ENCODE results near the gene CEP20.
"Not testable (repeated sequence)": the region's sequence is repeated elsewhere in the genome, so short reads cannot be mapped to it uniquely, and the experiment has no call there.

CEP20 gene

DNA sequence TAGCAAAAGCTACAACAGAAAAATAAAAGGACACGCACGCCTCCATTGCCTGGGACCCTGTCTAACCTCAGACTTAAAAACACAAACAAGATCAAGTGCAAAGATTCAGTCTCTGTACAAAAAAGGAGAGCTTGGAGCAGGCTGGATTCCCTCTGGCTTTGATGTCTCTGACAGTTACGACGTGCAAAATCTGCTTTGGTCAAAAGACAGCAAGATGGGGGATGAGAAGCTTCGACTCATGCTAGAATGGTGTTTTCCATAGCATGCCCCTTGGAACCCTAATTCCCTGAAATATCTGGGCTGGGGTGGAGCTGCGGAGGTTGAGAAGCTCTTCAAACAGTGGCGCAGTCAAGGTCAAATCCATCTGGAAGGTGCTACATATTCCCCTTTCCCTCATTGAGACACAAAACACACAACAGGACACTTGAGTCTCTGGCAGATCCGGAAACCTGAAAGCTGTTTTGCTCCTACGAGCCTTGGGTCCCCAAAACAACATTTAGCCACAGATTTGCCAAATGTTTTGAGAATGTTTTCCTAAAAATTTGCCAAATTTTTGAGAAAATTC lies 40.7 kb downstream of the CEP20 start:
- no peaks in the 10 kb centered on the region for H3K9me3 Mint-ChIP-seq
- H3K36me3 Mint-ChIP-seq (ENCODE audit: insufficient read depth), result peaks cover 3% of the 10 kb centered on the region
- DNase-seq (no peak), ATAC-seq (replicated peaks) (no peak)
- no peak overlapping the region for H3K4me3 Mint-ChIP-seq
- H3K27ac Mint-ChIP-seq, result no peak overlapping the region
- peaks cover 0 to 9% of the 10 kb centered on the region in 2 donors for H3K27me3 Mint-ChIP-seq
- no peaks in the 10 kb centered on the region for H3K4me1 Mint-ChIP-seq (ENCODE audit: low read depth in 2 of 2)

- H3K9me3 Mint-ChIP-seq, result no peaks in the 10 kb centered on the region
- no peak overlapping the region for H3K4me3 Mint-ChIP-seq
- peaks cover 3% of the 10 kb centered on the region for H3K36me3 Mint-ChIP-seq (ENCODE audit: insufficient read depth)
- peaks cover 0 to 9% of the 10 kb centered on the region in 2 donors for H3K27me3 Mint-ChIP-seq
- DNase-seq, result no peak
- ATAC-seq (replicated peaks), result no peak
- H3K4me1 Mint-ChIP-seq (ENCODE audit: low read depth in 2 of 2), result no peaks in the 10 kb centered on the region
- no peak overlapping the region for H3K27ac Mint-ChIP-seq
Measured at GRCh38 chr16:15846510-15846909, 41.9 kb downstream of the CEP20 start.

DNA sequence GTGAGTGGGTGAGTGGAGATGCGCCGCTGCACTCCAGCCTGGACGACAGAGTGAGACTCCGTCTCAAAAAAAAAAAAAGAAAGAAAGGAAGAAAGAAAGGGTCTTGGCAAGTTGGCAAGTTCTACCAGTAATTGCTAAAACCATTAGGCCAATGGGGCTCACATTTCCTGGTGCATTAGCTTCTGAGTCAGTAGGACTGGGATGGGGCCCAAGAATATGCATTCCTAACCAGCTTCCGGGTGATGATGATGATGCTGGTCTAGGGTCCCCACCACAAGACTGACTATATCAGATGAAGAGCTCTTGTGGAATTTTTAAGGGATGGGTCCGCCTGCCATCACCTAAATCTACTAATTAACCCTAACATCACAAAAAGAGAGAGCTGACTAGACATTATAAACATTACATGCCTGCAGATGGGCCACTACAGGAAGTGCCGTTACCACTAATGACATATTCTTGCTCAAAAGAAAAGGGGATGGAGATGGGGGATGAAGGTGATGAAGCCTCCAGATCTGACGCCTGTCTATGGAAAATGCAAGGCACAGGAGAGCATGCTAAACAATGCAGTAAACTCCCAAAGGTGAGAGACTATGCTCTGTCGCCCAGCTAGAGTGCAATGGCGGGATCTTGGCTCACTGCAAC lies 44.6 kb downstream of the CEP20 start:
- Mint-ChIP-seq H3K9me3 (no peaks in the 10 kb centered on the region), H3K4me1 (ENCODE audit: low read depth in 2 of 2) (no peaks in the 10 kb centered on the region), H3K36me3 (ENCODE audit: insufficient read depth) (peaks cover 3% of the 10 kb centered on the region), H3K27ac (no peak overlapping the region), H3K27me3 (peaks cover 0 to 13% of the 10 kb centered on the region in 2 donors), H3K4me3 (no peak overlapping the region)
- DNase-seq (no peak), ATAC-seq (replicated peaks) (no peak)

DNA sequence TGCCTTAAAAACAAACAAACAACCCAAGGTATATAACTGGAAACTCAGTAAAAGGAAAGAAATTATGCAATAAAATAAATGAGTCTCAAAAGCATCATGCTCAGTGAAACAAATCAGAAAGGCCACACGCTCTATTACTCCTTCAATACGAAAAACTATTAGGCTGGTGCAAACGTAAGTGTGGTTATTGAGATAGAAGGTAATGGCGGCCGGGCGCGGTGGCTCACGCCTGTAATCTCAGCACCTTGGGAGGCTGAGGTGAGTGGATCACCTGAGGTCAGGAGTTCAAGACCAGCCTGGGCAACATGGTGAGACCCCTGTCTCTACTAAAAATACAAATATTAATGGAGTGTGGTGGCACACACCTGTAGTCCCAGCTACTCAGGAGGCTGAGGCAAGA lies 49.2 kb downstream of the CEP20 start:
- H3K27me3 Mint-ChIP-seq, result peaks cover 0 to 18% of the 10 kb centered on the region in 2 donors
- not testable (repeated sequence) for ATAC-seq (replicated peaks); H3K4me1 Mint-ChIP-seq (ENCODE audit: low read depth in 2 of 2); H3K9me3 Mint-ChIP-seq; H3K4me3 Mint-ChIP-seq; DNase-seq; H3K36me3 Mint-ChIP-seq (ENCODE audit: insufficient read depth); H3K27ac Mint-ChIP-seq

GRCh38 chr16:15837761-15838160 lies 50.6 kb downstream of the CEP20 start:
- Mint-ChIP-seq H3K4me1 (ENCODE audit: low read depth in 2 of 2) (no peaks in the 10 kb centered on the region), H3K27ac (no peak overlapping the region), H3K27me3 (peaks cover 4 to 18% of the 10 kb centered on the region in 2 donors), H3K9me3 (no peaks in the 10 kb centered on the region), H3K36me3 (ENCODE audit: insufficient read depth) (no peaks in the 10 kb centered on the region), H3K4me3 (no peak overlapping the region)
- DNase-seq (no peak), ATAC-seq (replicated peaks) (no peak)

GRCh38 chr16:15836965-15837611 lies 51.3 kb downstream of the CEP20 start:
- no peak overlapping the region for H3K27ac Mint-ChIP-seq
- H3K36me3 Mint-ChIP-seq (ENCODE audit: insufficient read depth), result no peaks in the 10 kb centered on the region
- no peak for DNase-seq
- no peaks in the 10 kb centered on the region for H3K9me3 Mint-ChIP-seq
- H3K4me3 Mint-ChIP-seq, result no peak overlapping the region
- H3K27me3 Mint-ChIP-seq, result peaks cover 4 to 18% of the 10 kb centered on the region in 2 donors
- no peak for ATAC-seq (replicated peaks)
- H3K4me1 Mint-ChIP-seq (ENCODE audit: low read depth in 2 of 2), result no peaks in the 10 kb centered on the region

GRCh38 chr16:15836074-15836473 lies 52.3 kb downstream of the CEP20 start:
- no peaks in the 10 kb centered on the region for H3K4me1 Mint-ChIP-seq (ENCODE audit: low read depth in 2 of 2)
- peaks cover 4 to 18% of the 10 kb centered on the region in 2 donors for H3K27me3 Mint-ChIP-seq
- H3K27ac Mint-ChIP-seq, result no peak overlapping the region
- ATAC-seq (replicated peaks) (no peak), DNase-seq (no peak)
- H3K36me3 Mint-ChIP-seq (ENCODE audit: insufficient read depth), result no peaks in the 10 kb centered on the region
- H3K4me3 Mint-ChIP-seq, result no peak overlapping the region
- H3K9me3 Mint-ChIP-seq, result no peaks in the 10 kb centered on the region

GRCh38 chr16:15835136-15835878 lies 53.1 kb downstream of the CEP20 start:
- Mint-ChIP-seq H3K27me3 (peaks cover 4 to 18% of the 10 kb centered on the region in 2 donors), H3K9me3 (no peaks in the 10 kb centered on the region), H3K36me3 (ENCODE audit: insufficient read depth) (no peaks in the 10 kb centered on the region), H3K27ac (no peak overlapping the region), H3K4me3 (no peak overlapping the region), H3K4me1 (ENCODE audit: low read depth in 2 of 2) (no peaks in the 10 kb centered on the region)
- DNase-seq (no peak), ATAC-seq (replicated peaks) (no peak)

GRCh38 chr16:15834502-15834901 lies 53.9 kb downstream of the CEP20 start:
- no peaks in the 10 kb centered on the region for H3K4me1 Mint-ChIP-seq (ENCODE audit: low read depth in 2 of 2)
- peak overlapping the region in 1 of 2 donors; percentile 22 for H3K27ac Mint-ChIP-seq
- no peak for ATAC-seq (replicated peaks)
- H3K4me3 Mint-ChIP-seq, result no peak overlapping the region
- peaks cover 4 to 14% of the 10 kb centered on the region in 2 donors for H3K27me3 Mint-ChIP-seq
- H3K9me3 Mint-ChIP-seq, result no peaks in the 10 kb centered on the region
- no peak for DNase-seq
- H3K36me3 Mint-ChIP-seq (ENCODE audit: insufficient read depth), result no peaks in the 10 kb centered on the region

GRCh38 chr16:15833541-15833940 lies 54.9 kb downstream of the CEP20 start:
- Mint-ChIP-seq H3K36me3 (ENCODE audit: insufficient read depth) (no peaks in the 10 kb centered on the region), H3K27me3 (peaks cover 4 to 9% of the 10 kb centered on the region in 2 donors), H3K27ac (no peak overlapping the region)

GRCh38 chr16:15832241-15832640 lies 56.2 kb downstream of the CEP20 start:
- DNase-seq (no peak), ATAC-seq (replicated peaks) (no peak)
- peaks cover 0 to 4% of the 10 kb centered on the region in 2 donors for H3K27me3 Mint-ChIP-seq
- no peaks in the 10 kb centered on the region for H3K4me1 Mint-ChIP-seq (ENCODE audit: low read depth in 2 of 2)
- H3K4me3 Mint-ChIP-seq, result no peak overlapping the region
- no peaks in the 10 kb centered on the region for H3K9me3 Mint-ChIP-seq
- no peaks in the 10 kb centered on the region for H3K36me3 Mint-ChIP-seq (ENCODE audit: insufficient read depth)
- peak overlapping the region in 1 of 2 donors; percentile 19 for H3K27ac Mint-ChIP-seq

More at GRCh38 chr16:15833541-15833940, 54.9 kb downstream of the CEP20 start:
- H3K9me3 Mint-ChIP-seq, result no peaks in the 10 kb centered on the region
- no peaks in the 10 kb centered on the region for H3K4me1 Mint-ChIP-seq (ENCODE audit: low read depth in 2 of 2)
- H3K4me3 Mint-ChIP-seq, result no peak overlapping the region
- ATAC-seq (replicated peaks) (no peak), DNase-seq (no peak)

DNA sequence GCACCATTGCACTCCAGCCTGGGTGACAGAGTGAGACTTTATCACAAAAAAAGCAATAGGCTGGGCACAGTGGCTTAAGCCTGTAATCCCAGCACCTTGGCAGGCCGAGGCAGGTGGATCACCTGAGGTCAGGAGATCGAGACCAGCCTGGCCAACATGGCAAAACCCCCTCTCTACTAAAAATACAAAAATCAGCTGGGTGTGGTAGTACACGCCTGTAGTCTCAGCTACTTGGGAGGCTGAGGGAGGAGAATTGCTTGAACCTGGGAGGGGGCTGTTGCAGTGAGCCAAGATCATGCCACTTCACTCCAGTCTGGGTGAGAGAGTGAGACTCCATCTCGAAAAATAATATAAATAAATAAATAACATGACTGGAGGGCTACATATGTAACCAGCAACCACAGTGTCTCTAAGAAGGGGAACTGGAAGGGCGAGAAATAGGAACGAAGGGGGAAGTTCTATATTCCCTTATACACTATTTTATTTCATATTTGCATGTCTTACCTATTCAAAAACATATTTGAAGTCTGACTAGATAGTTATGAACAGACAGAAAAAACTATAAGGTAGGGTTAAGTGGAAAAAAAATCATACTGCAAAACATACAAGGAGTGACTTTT lies 57.5 kb downstream of the CEP20 start:
- ATAC-seq (replicated peaks) (no peak), DNase-seq (no peak)

GRCh38 chr16:15829460-15829859 lies 58.9 kb downstream of the CEP20 start:
- Mint-ChIP-seq H3K36me3 (ENCODE audit: insufficient read depth) (no peaks in the 10 kb centered on the region), H3K4me1 (ENCODE audit: low read depth in 2 of 2) (no peaks in the 10 kb centered on the region), H3K27me3 (peaks cover 4 to 5% of the 10 kb centered on the region in 2 donors), H3K27ac (no peak overlapping the region), H3K4me3 (no peak overlapping the region), H3K9me3 (no peaks in the 10 kb centered on the region)
- ATAC-seq (replicated peaks), result no peak
- DNase-seq, result no peak

More for the DNA sequence above, 57.5 kb downstream of the CEP20 start:
- H3K27ac Mint-ChIP-seq, result no peak overlapping the region
- no peaks in the 10 kb centered on the region for H3K4me1 Mint-ChIP-seq (ENCODE audit: low read depth in 2 of 2)
- no peak overlapping the region for H3K4me3 Mint-ChIP-seq
- H3K9me3 Mint-ChIP-seq, result no peaks in the 10 kb centered on the region
- H3K36me3 Mint-ChIP-seq (ENCODE audit: insufficient read depth), result no peaks in the 10 kb centered on the region
- peaks cover 0 to 4% of the 10 kb centered on the region in 2 donors for H3K27me3 Mint-ChIP-seq

Data from effector memory CD8-positive, alpha-beta T cell (primary cell).